DOHH2 (cell line): ENCODE measurements around the gene MAPK7.

ENCODE experiments used
- CTCF ChIP-seq: fragments of 200-600 bp; sonication (generic); IDR thresholded peaks from one replicate; pipeline ENCODE4 v1.5.1; 2014; ENCODE audit warnings: antibody characterized with exemption, mild to moderate bottlenecking, low read depth, low read length; ENCODE audit not compliant: poor library complexity, severe bottlenecking
- EZH2phosphoT487 ChIP-seq: fragments of 200-600 bp; sonication (generic); IDR thresholded peaks from 2 replicates; pipeline ENCODE4 v1.6.1; 2017; ENCODE audit warnings: borderline replicate concordance, mild to moderate bottlenecking, antibody characterized with exemption, low read length, moderate library complexity, mixed read lengths

- TF ChIP-seq CTCF (no peak), EZH2phosphoT487 (no peak)
Observed at GRCh38 chr17:19421219-19421618, 42.9 kb downstream of the MAPK7 start.
